GM06990 (cell line): ENCODE results near the gene NR3C2.

Experiments used
- DNase-seq: peaks from one replicate; pipeline ENCODE4 v3.0.0-alpha.2; 2011; ENCODE audit not compliant: insufficient read length; ENCODE audit errors: extremely low read depth
- H3K27me3 ChIP-seq: replicated peaks from 2 replicates; pipeline ENCODE4 v1.6.0; 2011; ENCODE audit warnings: low read length; ENCODE audit not compliant: control insufficient read depth, insufficient read depth
- H3K36me3 ChIP-seq: 2 replicates; pipeline ENCODE4 v1.5.1; 2011; ENCODE audit warnings: low read length; ENCODE audit not compliant: control insufficient read depth, insufficient read depth
- H3K4me3 ChIP-seq: replicated peaks from 2 replicates; pipeline ENCODE4 v1.5.1; 2011; ENCODE audit warnings: low read depth, mild to moderate bottlenecking, control low read depth, low read length
- TF ChIP-seq, protein P1 (sequence below): IDR thresholded peaks from 2 replicates; pipeline ENCODE4 v1.5.1; 2011; ENCODE audit warnings: low read length, control low read depth, mild to moderate bottlenecking, inconsistent platforms; ENCODE audit not compliant: insufficient read depth, poor library complexity, severe bottlenecking

Gene NR3C2

DNA sequence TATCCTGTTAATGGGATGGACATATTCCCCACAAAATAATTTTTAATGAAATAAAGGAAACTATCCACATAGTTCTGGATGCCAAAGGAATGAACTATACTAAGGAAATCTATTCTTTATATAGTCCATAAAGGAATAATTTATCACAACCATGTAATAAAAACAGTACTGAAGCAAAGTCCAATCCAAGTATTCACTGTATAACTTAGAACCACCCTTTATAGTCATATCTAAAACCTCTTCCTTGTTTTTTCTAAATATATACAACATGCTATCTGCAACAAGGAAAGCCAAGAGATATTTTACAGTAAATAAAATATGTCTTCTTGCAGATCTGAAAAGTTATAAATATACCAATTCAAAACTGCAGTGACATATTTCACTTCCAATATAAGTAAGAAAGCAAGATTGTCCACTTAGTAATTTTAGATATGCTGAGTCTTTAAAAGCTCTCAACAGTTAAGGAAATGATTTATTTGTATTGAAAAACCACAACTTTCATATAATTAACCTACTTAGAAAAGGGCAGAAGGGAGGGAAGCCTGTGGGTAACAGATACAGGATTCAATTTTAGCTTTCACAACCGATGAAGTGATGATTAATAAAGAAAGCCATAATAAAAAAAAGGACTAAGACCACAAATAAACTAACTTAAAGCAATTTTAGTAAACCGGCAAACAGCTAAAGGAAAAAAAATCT lies 8.0 kb downstream of the NR3C2 start:
- TF ChIP-seq, protein P1, sequence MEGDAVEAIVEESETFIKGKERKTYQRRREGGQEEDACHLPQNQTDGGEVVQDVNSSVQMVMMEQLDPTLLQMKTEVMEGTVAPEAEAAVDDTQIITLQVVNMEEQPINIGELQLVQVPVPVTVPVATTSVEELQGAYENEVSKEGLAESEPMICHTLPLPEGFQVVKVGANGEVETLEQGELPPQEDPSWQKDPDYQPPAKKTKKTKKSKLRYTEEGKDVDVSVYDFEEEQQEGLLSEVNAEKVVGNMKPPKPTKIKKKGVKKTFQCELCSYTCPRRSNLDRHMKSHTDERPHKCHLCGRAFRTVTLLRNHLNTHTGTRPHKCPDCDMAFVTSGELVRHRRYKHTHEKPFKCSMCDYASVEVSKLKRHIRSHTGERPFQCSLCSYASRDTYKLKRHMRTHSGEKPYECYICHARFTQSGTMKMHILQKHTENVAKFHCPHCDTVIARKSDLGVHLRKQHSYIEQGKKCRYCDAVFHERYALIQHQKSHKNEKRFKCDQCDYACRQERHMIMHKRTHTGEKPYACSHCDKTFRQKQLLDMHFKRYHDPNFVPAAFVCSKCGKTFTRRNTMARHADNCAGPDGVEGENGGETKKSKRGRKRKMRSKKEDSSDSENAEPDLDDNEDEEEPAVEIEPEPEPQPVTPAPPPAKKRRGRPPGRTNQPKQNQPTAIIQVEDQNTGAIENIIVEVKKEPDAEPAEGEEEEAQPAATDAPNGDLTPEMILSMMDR = no peak

DNA sequence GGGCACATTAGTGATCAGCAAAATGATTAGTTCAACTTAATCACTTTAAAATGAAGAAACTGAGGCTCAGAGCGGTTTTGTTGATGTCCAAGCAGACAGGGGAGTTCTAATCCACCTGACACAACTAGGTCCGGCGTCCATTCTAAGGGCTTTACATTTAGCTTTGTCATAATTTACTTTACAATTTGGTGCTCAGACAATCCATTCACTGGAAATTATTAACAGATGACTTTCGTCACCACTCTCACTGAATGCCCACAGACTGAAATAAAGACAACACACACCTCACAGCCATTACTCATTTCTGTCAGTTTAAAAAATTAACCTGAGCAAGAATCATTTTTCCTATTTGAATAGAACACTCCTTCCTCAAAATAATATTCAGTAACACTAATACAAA lies 10.8 kb downstream of the NR3C2 start:
- no peaks in the 10 kb centered on the region for H3K36me3 ChIP-seq
- H3K4me3 ChIP-seq = no peak overlapping the region
- no peaks in the 10 kb centered on the region for H3K27me3 ChIP-seq
- no peak for DNase-seq
- TF ChIP-seq, protein P1 = no peak

More for the DNA sequence above, 8.0 kb downstream of the NR3C2 start:
- DNase-seq = no peak
- H3K27me3 ChIP-seq = no peaks in the 10 kb centered on the region
- no peak overlapping the region for H3K4me3 ChIP-seq
- H3K36me3 ChIP-seq = no peaks in the 10 kb centered on the region

- Histone ChIP-seq H3K36me3 (no peaks in the 10 kb centered on the region), H3K27me3 (no peaks in the 10 kb centered on the region), H3K4me3 (no peak overlapping the region)
- TF ChIP-seq, protein P1 = no peak
- no peak for DNase-seq
Observed at GRCh38 chr4:148430854-148431253, 11.4 kb downstream of the NR3C2 start.

DNA sequence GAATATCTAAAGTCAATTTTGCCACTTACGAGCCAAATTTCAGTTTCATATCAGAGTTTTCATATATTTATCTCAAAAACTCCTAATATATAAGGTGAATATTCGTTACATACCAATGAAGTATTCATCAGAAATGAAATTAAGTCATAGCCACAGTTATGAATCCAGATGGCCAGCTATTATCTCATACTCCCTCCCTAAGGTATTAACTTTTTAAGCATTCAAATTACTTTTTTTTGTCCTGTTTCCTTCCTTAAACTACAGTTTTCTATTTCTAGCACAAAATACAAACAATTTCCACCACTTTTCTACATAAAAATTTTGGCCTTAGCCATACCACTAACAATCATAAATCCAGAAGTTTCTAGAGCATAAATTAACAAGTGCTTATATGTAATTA lies 13.0 kb downstream of the NR3C2 start:
- Histone ChIP-seq H3K27me3 (no peaks in the 10 kb centered on the region), H3K36me3 (no peaks in the 10 kb centered on the region), H3K4me3 (no peak overlapping the region)
- no peak for DNase-seq
- TF ChIP-seq, protein P1 = no peak

- DNase-seq = no peak
- no peak overlapping the region for H3K4me3 ChIP-seq
- H3K27me3 ChIP-seq = no peaks in the 10 kb centered on the region
- TF ChIP-seq, protein P1 = peak; percentile 14
- no peaks in the 10 kb centered on the region for H3K36me3 ChIP-seq
Observed at GRCh38 chr4:148426643-148427042, 15.6 kb downstream of the NR3C2 start.
